Measurements from ENCODE around the gene CHN1.

CHN1 gene

GRCh38 chr2:174866421-174866820 lies 138.8 kb downstream of the CHN1 start:
- TF ChIP-seq, protein P1, sequence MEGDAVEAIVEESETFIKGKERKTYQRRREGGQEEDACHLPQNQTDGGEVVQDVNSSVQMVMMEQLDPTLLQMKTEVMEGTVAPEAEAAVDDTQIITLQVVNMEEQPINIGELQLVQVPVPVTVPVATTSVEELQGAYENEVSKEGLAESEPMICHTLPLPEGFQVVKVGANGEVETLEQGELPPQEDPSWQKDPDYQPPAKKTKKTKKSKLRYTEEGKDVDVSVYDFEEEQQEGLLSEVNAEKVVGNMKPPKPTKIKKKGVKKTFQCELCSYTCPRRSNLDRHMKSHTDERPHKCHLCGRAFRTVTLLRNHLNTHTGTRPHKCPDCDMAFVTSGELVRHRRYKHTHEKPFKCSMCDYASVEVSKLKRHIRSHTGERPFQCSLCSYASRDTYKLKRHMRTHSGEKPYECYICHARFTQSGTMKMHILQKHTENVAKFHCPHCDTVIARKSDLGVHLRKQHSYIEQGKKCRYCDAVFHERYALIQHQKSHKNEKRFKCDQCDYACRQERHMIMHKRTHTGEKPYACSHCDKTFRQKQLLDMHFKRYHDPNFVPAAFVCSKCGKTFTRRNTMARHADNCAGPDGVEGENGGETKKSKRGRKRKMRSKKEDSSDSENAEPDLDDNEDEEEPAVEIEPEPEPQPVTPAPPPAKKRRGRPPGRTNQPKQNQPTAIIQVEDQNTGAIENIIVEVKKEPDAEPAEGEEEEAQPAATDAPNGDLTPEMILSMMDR (IDR thresholded peaks at IDR 0.05; ENCODE audit: control insufficient read depth, insufficient read depth, low read depth, low read length, missing control alignments): no peak
- no peak for DNase-seq (ENCODE audit: low read depth)
- H3K4me3 ChIP-seq (ENCODE audit: control insufficient read depth, low read depth, low read length): no peak overlapping the region

- H3K4me3 ChIP-seq (ENCODE audit: control insufficient read depth, low read depth, low read length): no peak overlapping the region
- TF ChIP-seq, protein P1 (IDR thresholded peaks at IDR 0.05; ENCODE audit: control insufficient read depth, insufficient read depth, low read depth, low read length, missing control alignments): no peak
- no peak for DNase-seq (ENCODE audit: low read depth)
Measured at GRCh38 chr2:174863183-174863582, 142.0 kb downstream of the CHN1 start.

DNA sequence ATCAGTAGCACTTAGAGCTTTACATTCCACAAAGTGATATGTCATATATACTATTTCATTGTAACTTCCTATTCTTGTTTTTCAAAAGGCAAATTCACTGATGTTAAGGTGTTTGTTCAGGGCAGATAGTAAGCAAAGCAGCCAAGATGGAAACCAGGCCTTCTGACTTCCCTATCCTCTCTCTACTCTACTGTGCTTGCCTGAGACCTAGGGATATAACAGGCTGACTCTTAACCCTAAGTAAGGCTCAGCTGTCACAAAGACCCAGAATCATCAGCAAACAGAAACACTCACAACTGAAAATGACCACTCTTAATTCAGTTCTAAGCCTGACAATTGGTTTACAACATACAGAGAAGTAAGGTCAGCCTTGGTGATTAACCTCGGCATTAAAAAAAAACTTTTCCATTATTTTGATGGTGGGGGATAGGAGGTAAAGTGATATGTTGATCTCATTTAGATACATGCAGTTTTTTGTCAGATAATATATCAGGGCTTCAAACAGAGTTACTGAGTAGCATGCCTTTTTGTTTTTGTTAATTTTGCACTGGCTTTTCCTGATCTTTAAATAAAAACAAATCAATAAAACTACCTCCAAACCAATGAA lies 145.5 kb downstream of the CHN1 start:
- TF ChIP-seq, protein P1 (IDR thresholded peaks at IDR 0.05; ENCODE audit: control insufficient read depth, insufficient read depth, low read depth, low read length, missing control alignments): no peak
- no peak overlapping the region for H3K4me3 ChIP-seq (ENCODE audit: control insufficient read depth, low read depth, low read length)
- DNase-seq (ENCODE audit: low read depth): no peak

- H3K4me3 ChIP-seq (ENCODE audit: control insufficient read depth, low read depth, low read length): no peak overlapping the region
- DNase-seq (ENCODE audit: low read depth): no peak
- TF ChIP-seq, protein P1 (IDR thresholded peaks at IDR 0.05; ENCODE audit: control insufficient read depth, insufficient read depth, low read depth, low read length, missing control alignments): no peak
Measured at GRCh38 chr2:174858745-174859144, 146.4 kb downstream of the CHN1 start.

DNA sequence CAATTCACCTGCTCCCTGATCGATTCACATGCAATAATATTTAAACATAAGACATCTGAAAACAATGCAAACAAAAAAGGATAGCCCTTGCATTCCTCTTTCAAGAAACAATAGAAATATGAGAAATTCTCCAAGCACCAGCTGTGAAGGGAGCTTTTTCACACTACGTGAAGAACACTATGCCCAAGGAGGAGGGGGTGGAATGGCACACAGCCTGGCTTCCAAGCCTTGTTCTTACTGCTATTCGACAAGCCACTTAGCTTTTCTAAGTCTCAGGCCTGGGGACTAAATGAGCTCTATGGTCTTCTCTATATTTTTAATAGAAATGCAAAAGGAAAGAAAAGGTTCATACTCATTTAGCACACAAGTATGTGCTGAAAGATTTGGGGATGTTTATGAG lies 148.7 kb downstream of the CHN1 start:
- TF ChIP-seq, protein P1 (IDR thresholded peaks at IDR 0.05; ENCODE audit: control insufficient read depth, insufficient read depth, low read depth, low read length, missing control alignments): no peak
- no peak overlapping the region for H3K4me3 ChIP-seq (ENCODE audit: control insufficient read depth, low read depth, low read length)
- DNase-seq (ENCODE audit: low read depth): no peak

GRCh38 chr2:174846941-174847938 lies 157.9 kb downstream of the CHN1 start:
- H3K4me3 ChIP-seq (ENCODE audit: control insufficient read depth, low read depth, low read length): peak overlapping the region; percentile 53
- peak; percentile 92 for DNase-seq (ENCODE audit: low read depth)
- TF ChIP-seq, protein P1 (IDR thresholded peaks at IDR 0.05; ENCODE audit: control insufficient read depth, insufficient read depth, low read depth, low read length, missing control alignments): no peak

Data from AG09309 (cell line).